ENCODE data around the gene POR.
"Not testable (repeated sequence)": the region's sequence is repeated elsewhere in the genome, so short reads cannot be mapped to it uniquely, and the experiment has no call there.

Gene POR

GRCh38 chr7:75891815-75892411, 23.0 kb upstream of the POR start:
- H3K27me3 Mint-ChIP-seq = peaks cover 3% of the 10 kb centered on the region
- H3K4me3 Mint-ChIP-seq = no peak overlapping the region
- CTCF ChIA-PET = no interaction called here
- no peak overlapping the region for H3K27ac Mint-ChIP-seq
- H3K9me3 Mint-ChIP-seq = no peaks in the 10 kb centered on the region
- no peak for DNase-seq
- peaks cover 6% of the 10 kb centered on the region for H3K36me3 Mint-ChIP-seq
- H3K4me1 Mint-ChIP-seq = no peaks in the 10 kb centered on the region

GRCh38 chr7:75892634-75893272, 22.2 kb upstream of the POR start:
- no peak for DNase-seq
- CTCF ChIA-PET = no interaction called here
- Mint-ChIP-seq H3K9me3 (no peaks in the 10 kb centered on the region), H3K4me1 (no peaks in the 10 kb centered on the region), H3K36me3 (peaks cover 3% of the 10 kb centered on the region), H3K27ac (no peak overlapping the region), H3K27me3 (peaks cover 3% of the 10 kb centered on the region), H3K4me3 (no peak overlapping the region)

GRCh38 chr7:75896803-75897327, 18.1 kb upstream of the POR start:
- Mint-ChIP-seq H3K9me3 (no peaks in the 10 kb centered on the region), H3K27ac (no peak overlapping the region), H3K4me1 (no peaks in the 10 kb centered on the region), H3K36me3 (no peaks in the 10 kb centered on the region), H3K4me3 (no peak overlapping the region), H3K27me3 (peaks cover 3% of the 10 kb centered on the region)
- CTCF ChIA-PET = no interaction called here
- no peak for DNase-seq

- Mint-ChIP-seq H3K9me3 (no peaks in the 10 kb centered on the region), H3K27me3 (peaks cover 20% of the 10 kb centered on the region), H3K4me3 (no peak overlapping the region), H3K27ac (no peak overlapping the region), H3K36me3 (no peaks in the 10 kb centered on the region), H3K4me1 (peaks cover under 1% of the 10 kb centered on the region)
- no peak for DNase-seq
- CTCF ChIA-PET = interaction anchor here (0.8 kb wide), 1 partner anchor 26 kb away, joined by 3 read pairs; no protein-coding TSS in a partner anchor
Measured at GRCh38 chr7:75900617-75901315, 14.2 kb upstream of the POR start.

GRCh38 chr7:75905785-75906604, 9.0 kb upstream of the POR start:
- no peak for DNase-seq
- H3K36me3 Mint-ChIP-seq = no peaks in the 10 kb centered on the region
- no peaks in the 10 kb centered on the region for H3K9me3 Mint-ChIP-seq

GRCh38 chr7:75906991-75907667, 7.8 kb upstream of the POR start:
- H3K27ac Mint-ChIP-seq = no peak overlapping the region
- no peak for DNase-seq
- H3K4me1 Mint-ChIP-seq = peaks cover 8% of the 10 kb centered on the region
- H3K36me3 Mint-ChIP-seq = no peaks in the 10 kb centered on the region
- H3K4me3 Mint-ChIP-seq = no peak overlapping the region
- CTCF ChIA-PET = no interaction called here
- no peaks in the 10 kb centered on the region for H3K9me3 Mint-ChIP-seq
- H3K27me3 Mint-ChIP-seq = peaks cover 55% of the 10 kb centered on the region

More at GRCh38 chr7:75905785-75906604, 9.0 kb upstream of the POR start:
- CTCF ChIA-PET = no interaction called here
- Mint-ChIP-seq H3K27me3 (peaks cover 51% of the 10 kb centered on the region), H3K4me3 (no peak overlapping the region), H3K27ac (no peak overlapping the region), H3K4me1 (peaks cover 8% of the 10 kb centered on the region)

GRCh38 chr7:75907668-75908039, 7.3 kb upstream of the POR start:
- DNase-seq, H3K4me3 Mint-ChIP-seq, H3K36me3 Mint-ChIP-seq, CTCF ChIA-PET, H3K9me3 Mint-ChIP-seq, H3K27ac Mint-ChIP-seq: not testable (repeated sequence)
- Mint-ChIP-seq H3K4me1 (peaks cover 10% of the 10 kb centered on the region), H3K27me3 (peaks cover 59% of the 10 kb centered on the region)

- CTCF ChIA-PET = no interaction called here
- Mint-ChIP-seq H3K4me3 (no peak overlapping the region), H3K9me3 (no peaks in the 10 kb centered on the region), H3K27me3 (peaks cover 53% of the 10 kb centered on the region), H3K36me3 (no peaks in the 10 kb centered on the region), H3K4me1 (peaks cover 19% of the 10 kb centered on the region), H3K27ac (no peak overlapping the region)
- DNase-seq = no peak
Measured at GRCh38 chr7:75909521-75910132, 5.3 kb upstream of the POR start.

GRCh38 chr7:75911186-75911585, 3.8 kb upstream of the POR start:
- DNase-seq, H3K27ac Mint-ChIP-seq, H3K9me3 Mint-ChIP-seq, H3K36me3 Mint-ChIP-seq, H3K4me3 Mint-ChIP-seq: not testable (repeated sequence)
- peaks cover 47% of the 10 kb centered on the region for H3K27me3 Mint-ChIP-seq
- CTCF ChIA-PET = interaction anchor here (0.7 kb wide), 1 partner anchor 73 kb away, joined by 4 read pairs; no protein-coding TSS in a partner anchor
- H3K4me1 Mint-ChIP-seq = peaks cover 21% of the 10 kb centered on the region

- H3K27ac Mint-ChIP-seq = no peak overlapping the region
Measured at GRCh38 chr7:75913437-75913836, 1.5 kb upstream of the POR start.

GRCh38 chr7:75914169-75914654, 743 bp upstream of the POR start:
- Mint-ChIP-seq H3K27me3 (peaks cover 39% of the 10 kb centered on the region), H3K9me3 (no peaks in the 10 kb centered on the region), H3K36me3 (no peaks in the 10 kb centered on the region), H3K4me3 (peak overlapping the region; percentile 83), H3K4me1 (peaks cover 26% of the 10 kb centered on the region), H3K27ac (peak overlapping the region; percentile 88)
- CTCF ChIA-PET = interaction anchor here (1.3 kb wide), 1 partner anchor 10 kb away, joined by 3 read pairs; no protein-coding TSS in a partner anchor
- DNase-seq = peak; percentile 21

More at GRCh38 chr7:75913437-75913836, 1.5 kb upstream of the POR start:
- no peak for DNase-seq
- H3K27me3 Mint-ChIP-seq = peaks cover 39% of the 10 kb centered on the region
- CTCF ChIA-PET = interaction anchor here (1.3 kb wide), 1 partner anchor 9 kb away, joined by 3 read pairs; no protein-coding TSS in a partner anchor
- H3K4me3 Mint-ChIP-seq = peak overlapping the region; percentile 83
- H3K36me3 Mint-ChIP-seq = no peaks in the 10 kb centered on the region
- H3K4me1 Mint-ChIP-seq = peaks cover 24% of the 10 kb centered on the region
- H3K9me3 Mint-ChIP-seq = no peaks in the 10 kb centered on the region

GRCh38 chr7:75915416-75916156, 631 bp downstream of the POR start:
- H3K9me3 Mint-ChIP-seq = no peaks in the 10 kb centered on the region
- H3K4me3 Mint-ChIP-seq = peak overlapping the region; percentile 83
- no peaks in the 10 kb centered on the region for H3K36me3 Mint-ChIP-seq
- CTCF ChIA-PET = interaction anchor here (2.2 kb wide), 1 partner anchor 104 kb away, joined by 8 read pairs; no protein-coding TSS in a partner anchor
- peaks cover 28% of the 10 kb centered on the region for H3K4me1 Mint-ChIP-seq
- peak; percentile 49 for DNase-seq
- peak overlapping the region; percentile 20 for H3K27ac Mint-ChIP-seq
- H3K27me3 Mint-ChIP-seq = peaks cover 25% of the 10 kb centered on the region

Data from activated naive CD4-positive, alpha-beta T cell treated with anti-CD3 and anti-CD28 coated beads, Interleukin-2, amount 10 ng/mL, durations not matched to agents 7 days and 5 days (primary cell).